IMR-90 (cell line): ENCODE data around the gene RTCA. TPM values are rescaled to one million over a fixed set of nuclear protein-coding genes. Genes with fewer than 3 reads are reported as not detected.

Source experiments
- ATAC-seq: fragments of 200-7000 bp; cut with Tn5 transposase; 2 replicates; pipeline ENCODE4 v1.9.1; 2020; ENCODE audit warnings: low read depth, mild to moderate bottlenecking, moderate library complexity
- BruUV-seq: library from RNA; stranded (reverse); fragments of 400-500 nt; replicated peaks from 2 replicates; lab custom pipeline; 2021; lab: Mats Ljungman, UMichigan
- CTCF ChIA-PET: fragments of 300-600 bp; formaldehyde crosslinking; extraction: SDS; loops from one replicate; lab custom pipeline; 2021; ENCODE audit warnings: antibody characterized with exemption; lab: Yijun Ruan, JAX
- POLR2A ChIA-PET: fragments of 300-600 bp; sonication (Branson Sonifier 250); formaldehyde crosslinking; loops from one replicate; lab custom pipeline; 2022; ENCODE audit warnings: antibody characterized with exemption; ENCODE audit not compliant: unreplicated experiment; lab: Charles Lee
- DNase-seq: peaks from one replicate; pipeline ENCODE4 v3.0.0; 2013
- H2AFZ ChIP-seq: replicated peaks from 2 replicates; pipeline ENCODE3; 2013; ENCODE audit warnings: low read length, mild to moderate bottlenecking; ENCODE audit not compliant: poor library complexity
- H2AK5ac ChIP-seq: 2 replicates; pipeline ENCODE4 v1.6.1; 2013; ENCODE audit warnings: low read depth, low read length, inconsistent platforms
- H2AK9ac ChIP-seq: replicated peaks from 2 replicates; pipeline ENCODE3; 2013; ENCODE audit warnings: mild to moderate bottlenecking, low read depth, low read length, moderate library complexity; ENCODE audit not compliant: poor library complexity
- H2BK120ac ChIP-seq: 2 replicates; pipeline ENCODE4 v1.6.1; 2013; ENCODE audit warnings: low read depth, low read length, inconsistent platforms
- H2BK15ac ChIP-seq: 3 replicates; pipeline ENCODE4 v1.6.1; 2013; ENCODE audit warnings: low read depth, low read length, inconsistent platforms
- H2BK20ac ChIP-seq: 2 replicates; pipeline ENCODE4 v1.6.1; 2013; ENCODE audit warnings: low read depth, mild to moderate bottlenecking, inconsistent platforms, low read length, moderate library complexity
- H2BK5ac ChIP-seq: 2 replicates; pipeline ENCODE4 v1.6.1; 2013; ENCODE audit warnings: mild to moderate bottlenecking, low read depth, low read length, inconsistent platforms; ENCODE audit not compliant: poor library complexity, severe bottlenecking
- H3K14ac ChIP-seq: replicated peaks from 2 replicates; pipeline ENCODE4 v1.6.1; 2013; ENCODE audit warnings: low read depth, low read length, inconsistent platforms
- H3K18ac ChIP-seq: 2 replicates; pipeline ENCODE4 v1.6.1; 2013; ENCODE audit warnings: low read depth, low read length, control low read depth
- H3K23ac ChIP-seq: 2 replicates; pipeline ENCODE4 v1.6.1; 2013; ENCODE audit warnings: low read depth, low read length, inconsistent platforms
- H3K27ac ChIP-seq: 2 replicates; pipeline ENCODE4 v1.5.1; 2013; ENCODE audit warnings: mild to moderate bottlenecking, control low read depth, low read length; ENCODE audit not compliant: insufficient read depth
- H3K27me3 ChIP-seq: 2 replicates; pipeline ENCODE4 v1.6.1; 2013; ENCODE audit warnings: low read length; ENCODE audit not compliant: control insufficient read depth, insufficient read depth
- H3K36me3 ChIP-seq: 2 replicates; pipeline ENCODE4 v1.6.1; 2013; ENCODE audit warnings: low read length, mixed read lengths; ENCODE audit not compliant: control insufficient read depth, insufficient read depth
- H3K4ac ChIP-seq: 2 replicates; pipeline ENCODE4 v1.6.1; 2013; ENCODE audit warnings: low read depth, low read length, inconsistent platforms
- H3K4me1 ChIP-seq: 2 replicates; pipeline ENCODE4 v1.6.1; 2013; ENCODE audit warnings: low read length, mixed read lengths; ENCODE audit not compliant: control insufficient read depth, insufficient read depth
- H3K4me2 ChIP-seq: 2 replicates; pipeline ENCODE4 v1.6.1; 2013; ENCODE audit warnings: low read depth, mild to moderate bottlenecking, control low read depth, low read length, moderate library complexity
- H3K4me3 ChIP-seq: 2 replicates; pipeline ENCODE4 v1.5.1; 2013; ENCODE audit warnings: low read depth, mild to moderate bottlenecking, control low read depth, low read length, moderate library complexity; ENCODE audit not compliant: insufficient read depth
- H3K56ac ChIP-seq: 2 replicates; pipeline ENCODE4 v1.6.1; 2013; ENCODE audit warnings: low read length, inconsistent platforms; ENCODE audit not compliant: insufficient read depth; ENCODE audit errors: extremely low read depth
- H3K79me1 ChIP-seq, 2 experiments: 2 replicates each; pipeline ENCODE4 v1.6.1; 2013; ENCODE audit warnings: low read length in 2 of 2, inconsistent platforms in 1 of 2, low read depth in 1 of 2
- H3K9ac ChIP-seq: 2 replicates; pipeline ENCODE4 v1.6.1; 2013; ENCODE audit warnings: low read depth, low read length, control low read depth
- H3K9me1 ChIP-seq: 2 replicates; pipeline ENCODE4 v1.6.1; 2013; ENCODE audit warnings: low read length, inconsistent platforms; ENCODE audit not compliant: insufficient read depth
- H3K9me3 ChIP-seq: 2 replicates; pipeline ENCODE4 v1.6.1; 2013; ENCODE audit warnings: low read length; ENCODE audit not compliant: control insufficient read depth, insufficient read depth
- H4K20me1 ChIP-seq: 2 replicates; pipeline ENCODE4 v1.6.1; 2013; ENCODE audit warnings: low read length, inconsistent platforms; ENCODE audit not compliant: insufficient read depth
- H4K5ac ChIP-seq: 2 replicates; pipeline ENCODE4 v1.6.1; 2013; ENCODE audit warnings: mild to moderate bottlenecking, low read depth, low read length, control low read depth
- H4K8ac ChIP-seq, 2 experiments: 2 replicates each; pipeline ENCODE4 v1.6.1; 2013; ENCODE audit warnings: low read depth in 2 of 2, low read length in 2 of 2, control low read depth in 1 of 2, inconsistent platforms in 1 of 2
- H4K91ac ChIP-seq: 2 replicates; pipeline ENCODE4 v1.6.1; 2013; ENCODE audit warnings: low read depth, low read length, inconsistent platforms; ENCODE audit not compliant: insufficient read depth
- ELK1 ChIP-seq: fragments of 150-350 bp; IDR thresholded peaks from 2 replicates; pipeline ENCODE4 v1.6.1; 2016; ENCODE audit warnings: low read depth, mild to moderate bottlenecking, low read length, moderate library complexity, borderline replicate concordance
- FOS ChIP-seq: fragments of 150-350 bp; IDR thresholded peaks from 2 replicates; pipeline ENCODE4 v1.6.1; 2016; ENCODE audit warnings: low read depth, low read length
- MAFK ChIP-seq: IDR thresholded peaks from 2 replicates; pipeline ENCODE4 v1.6.1; 2012; ENCODE audit warnings: low read depth, low read length, improper control_type of control experiment
- MAZ ChIP-seq: IDR thresholded peaks from 2 replicates; pipeline ENCODE4 v1.6.1; 2012; ENCODE audit warnings: low read depth, mild to moderate bottlenecking, low read length, improper control_type of control experiment, moderate library complexity, borderline replicate concordance
- MXI1 ChIP-seq: IDR thresholded peaks from 2 replicates; pipeline ENCODE4 v1.6.1; 2012; ENCODE audit warnings: low read depth, mild to moderate bottlenecking, low read length, moderate library complexity, borderline replicate concordance
- NFE2L2 ChIP-seq: fragments of 150-350 bp; IDR thresholded peaks from 2 replicates; pipeline ENCODE4 v1.6.1; 2016; ENCODE audit warnings: low read depth, mild to moderate bottlenecking, low read length
- POLR2A ChIP-seq: IDR thresholded peaks from 2 replicates; pipeline ENCODE4 v1.6.1; 2012; ENCODE audit warnings: mild to moderate bottlenecking, low read depth, low read length
- RAD21 ChIP-seq: IDR thresholded peaks from 2 replicates; pipeline ENCODE4 v1.6.1; 2012; ENCODE audit warnings: low read length, improper control_type of control experiment
- RCOR1 ChIP-seq: IDR thresholded peaks from 2 replicates; pipeline ENCODE4 v1.6.1; 2012; ENCODE audit warnings: mild to moderate bottlenecking, low read length, improper control_type of control experiment; ENCODE audit not compliant: insufficient replicate concordance
- SMC3 ChIP-seq: fragments of 150-350 bp; IDR thresholded peaks from 2 replicates; pipeline ENCODE4 v1.6.1; 2016; ENCODE audit warnings: low read depth, mild to moderate bottlenecking, antibody characterized with exemption, low read length, moderate library complexity
- USF2 ChIP-seq: fragments of 150-350 bp; IDR thresholded peaks from 2 replicates; pipeline ENCODE4 v1.6.1; 2017; ENCODE audit warnings: mild to moderate bottlenecking, antibody characterized with exemption, low read length, low read depth
- dilution Hi-C: fragments of 300-500 bp; cut with HindIII; formaldehyde crosslinking; loops from one replicate; pipeline ENCODE4 v1.14.3; 2018; ENCODE audit warnings: low sequenced_read_pairs; ENCODE audit not compliant: unreplicated experiment
- in situ Hi-C: fragments of 300-500 bp; cut with MboI; formaldehyde crosslinking; loops from 3 replicates; pipeline ENCODE4 v1.14.3; 2019; ENCODE audit warnings: low sequenced_read_pairs, inconsistent platforms, mixed read lengths
- intact Hi-C: fragments of 100-400 bp; cut with micrococcal nuclease; formaldehyde crosslinking; loops from 2 replicates; pipeline ENCODE4 v1.10.0; 2022
- polyA plus RNA-seq, 3 experiments: library from polyadenylated mRNA; depleted of rRNA; stranded (reverse); fragments of >200 nt; gene quantifications; 2 replicates each; pipeline ENCODE4 v1.2.3, GENCODE V29; 2012; ENCODE audit warnings: low replicate concordance in 1 of 3
- total RNA-seq: library from RNA; depleted of rRNA; stranded (reverse); fragments of >200 nt; gene quantifications from 2 replicates; pipeline ENCODE4 v1.2.3, GENCODE V29; 2012

RTCA gene
- total and polyA plus RNA-seq, 2 of the 4 experiments (the other 2 are of a cell fraction): 26.9 to 29.6 TPM

- Histone ChIP-seq H3K36me3 (peaks cover 13% of the 10 kb centered on the region), H2BK5ac (no peak overlapping the region), H3K23ac (no peak overlapping the region), H3K18ac (no peak overlapping the region), H3K9me3 (no peaks in the 10 kb centered on the region), H3K4me3 (no peak overlapping the region), H4K91ac (no peak overlapping the region), H3K27me3 (no peaks in the 10 kb centered on the region), H4K8ac (no peak overlapping the region), H4K5ac (no peak overlapping the region), H2AK9ac (no peak overlapping the region), H2AFZ (no peak overlapping the region), H3K79me1 (no peaks in the 10 kb centered on the region), H3K14ac (no peak overlapping the region), H3K4me2 (no peak overlapping the region), H3K27ac (no peak overlapping the region), H3K9ac (no peak overlapping the region), H2AK5ac (no peak overlapping the region), H3K56ac (no peak overlapping the region), H2BK15ac (no peak overlapping the region), H2BK20ac (no peak overlapping the region), H3K9me1 (no peaks in the 10 kb centered on the region), H3K4me1 (no peaks in the 10 kb centered on the region), H2BK120ac (no peak overlapping the region), H4K20me1 (no peaks in the 10 kb centered on the region), H3K4ac (no peak overlapping the region)
- dilution Hi-C loops (no loop called here), in situ Hi-C loops (no loop called here), intact Hi-C loops (loop anchor here (10.0 kb wide), 1 partner anchor 52 kb away; no protein-coding TSS in a partner anchor)
- TF ChIP-seq POLR2A (no peak), FOS (no peak), ELK1 (no peak), RAD21 (no peak), MAFK (no peak), USF2 (no peak), RCOR1 (no peak), MAZ (no peak), SMC3 (no peak), MXI1 (no peak), NFE2L2 (no peak)
- no peak for ATAC-seq
- BruUV-seq: no TSS peak
- ChIA-PET CTCF (interaction anchor here (1.0 kb wide), 1 partner anchor 14 kb away, joined by 3 read pairs; no protein-coding TSS in a partner anchor), POLR2A (no interaction called here)
- no peak for DNase-seq
Measured at GRCh38 chr1:100222428-100222827, 43.6 kb upstream of the RTCA start.
